HG03571 (cell line): ENCODE results near the gene ZNF335.

ENCODE experiments used
- ATAC-seq: cut with Tn5 transposase; IDR thresholded peaks from one replicate; pipeline ENCODE4 v1.9.1; 2021; ENCODE audit not compliant: unreplicated experiment

Gene ZNF335, protein sequence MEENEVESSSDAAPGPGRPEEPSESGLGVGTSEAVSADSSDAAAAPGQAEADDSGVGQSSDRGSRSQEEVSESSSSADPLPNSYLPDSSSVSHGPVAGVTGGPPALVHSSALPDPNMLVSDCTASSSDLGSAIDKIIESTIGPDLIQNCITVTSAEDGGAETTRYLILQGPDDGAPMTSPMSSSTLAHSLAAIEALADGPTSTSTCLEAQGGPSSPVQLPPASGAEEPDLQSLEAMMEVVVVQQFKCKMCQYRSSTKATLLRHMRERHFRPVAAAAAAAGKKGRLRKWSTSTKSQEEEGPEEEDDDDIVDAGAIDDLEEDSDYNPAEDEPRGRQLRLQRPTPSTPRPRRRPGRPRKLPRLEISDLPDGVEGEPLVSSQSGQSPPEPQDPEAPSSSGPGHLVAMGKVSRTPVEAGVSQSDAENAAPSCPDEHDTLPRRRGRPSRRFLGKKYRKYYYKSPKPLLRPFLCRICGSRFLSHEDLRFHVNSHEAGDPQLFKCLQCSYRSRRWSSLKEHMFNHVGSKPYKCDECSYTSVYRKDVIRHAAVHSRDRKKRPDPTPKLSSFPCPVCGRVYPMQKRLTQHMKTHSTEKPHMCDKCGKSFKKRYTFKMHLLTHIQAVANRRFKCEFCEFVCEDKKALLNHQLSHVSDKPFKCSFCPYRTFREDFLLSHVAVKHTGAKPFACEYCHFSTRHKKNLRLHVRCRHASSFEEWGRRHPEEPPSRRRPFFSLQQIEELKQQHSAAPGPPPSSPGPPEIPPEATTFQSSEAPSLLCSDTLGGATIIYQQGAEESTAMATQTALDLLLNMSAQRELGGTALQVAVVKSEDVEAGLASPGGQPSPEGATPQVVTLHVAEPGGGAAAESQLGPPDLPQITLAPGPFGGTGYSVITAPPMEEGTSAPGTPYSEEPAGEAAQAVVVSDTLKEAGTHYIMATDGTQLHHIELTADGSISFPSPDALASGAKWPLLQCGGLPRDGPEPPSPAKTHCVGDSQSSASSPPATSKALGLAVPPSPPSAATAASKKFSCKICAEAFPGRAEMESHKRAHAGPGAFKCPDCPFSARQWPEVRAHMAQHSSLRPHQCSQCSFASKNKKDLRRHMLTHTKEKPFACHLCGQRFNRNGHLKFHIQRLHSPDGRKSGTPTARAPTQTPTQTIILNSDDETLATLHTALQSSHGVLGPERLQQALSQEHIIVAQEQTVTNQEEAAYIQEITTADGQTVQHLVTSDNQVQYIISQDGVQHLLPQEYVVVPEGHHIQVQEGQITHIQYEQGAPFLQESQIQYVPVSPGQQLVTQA (N-terminal part only)

DNA sequence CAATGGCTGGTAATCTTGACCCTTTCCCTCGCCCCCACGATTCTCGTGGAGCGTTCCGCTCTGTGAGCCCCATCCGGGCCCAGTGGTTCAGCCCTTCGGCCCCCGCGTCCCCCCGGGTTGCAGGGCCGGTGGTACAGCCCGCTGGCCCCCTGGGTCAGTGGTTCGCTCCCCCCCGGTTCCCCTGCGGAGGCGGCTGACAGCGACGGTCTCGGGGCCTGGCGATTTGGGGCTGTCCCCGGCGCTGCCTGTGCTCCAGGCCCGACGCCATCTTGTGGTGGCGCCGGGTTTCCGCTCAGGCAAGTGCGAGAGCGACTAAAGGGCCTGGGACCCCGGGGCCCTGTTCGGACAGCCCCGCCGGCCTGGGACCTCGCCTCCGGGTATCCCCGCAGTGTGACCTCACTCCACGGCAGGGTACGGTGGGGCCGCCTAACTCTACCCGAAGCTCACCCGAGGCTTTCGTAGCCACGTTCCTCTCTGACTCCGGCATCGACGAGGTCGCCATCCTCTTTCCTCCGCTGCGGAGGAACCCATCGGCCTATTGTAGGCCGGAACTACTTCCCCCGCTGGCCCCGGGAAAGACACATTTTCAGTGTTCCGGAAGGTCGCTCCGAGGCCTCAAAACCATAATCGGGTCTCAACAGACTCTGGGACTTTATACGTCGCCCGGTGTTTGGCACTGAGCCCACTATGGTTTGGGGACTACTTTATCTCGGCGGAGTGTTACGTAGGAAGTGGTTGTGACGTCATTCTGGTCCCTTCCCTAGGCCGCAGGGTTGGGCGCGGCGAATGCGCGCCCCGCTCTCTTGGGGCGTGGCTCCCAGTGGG is at the start of gene ZNF335:
Gene ZNF335, minus strand, starts transcription at position 529 of the 825 bp plus-strand sequence. CDS start 793 bp downstream, outside the sequence.
- ATAC-seq: peak; percentile 53

DNA sequence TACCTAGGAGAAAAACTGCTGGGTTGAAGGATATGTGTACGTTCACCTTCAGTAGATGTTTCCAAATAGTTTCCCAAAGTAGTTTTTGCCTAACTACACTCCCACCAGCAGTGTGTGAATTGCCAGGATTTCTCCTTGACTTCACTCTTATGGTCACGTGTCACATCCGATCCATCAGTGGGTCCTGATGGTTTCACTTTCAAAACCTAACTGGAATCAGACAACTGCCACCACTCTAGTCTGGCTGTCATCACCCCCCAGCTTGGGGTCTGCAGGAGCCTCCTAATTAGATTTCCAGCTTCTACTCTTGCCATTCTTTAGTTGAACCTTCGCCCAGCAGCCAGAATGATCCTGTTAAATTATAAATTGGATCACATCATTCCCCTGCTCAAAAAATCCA is 48.6 kb upstream of the ZNF335 start:
- ATAC-seq: no peak

DNA sequence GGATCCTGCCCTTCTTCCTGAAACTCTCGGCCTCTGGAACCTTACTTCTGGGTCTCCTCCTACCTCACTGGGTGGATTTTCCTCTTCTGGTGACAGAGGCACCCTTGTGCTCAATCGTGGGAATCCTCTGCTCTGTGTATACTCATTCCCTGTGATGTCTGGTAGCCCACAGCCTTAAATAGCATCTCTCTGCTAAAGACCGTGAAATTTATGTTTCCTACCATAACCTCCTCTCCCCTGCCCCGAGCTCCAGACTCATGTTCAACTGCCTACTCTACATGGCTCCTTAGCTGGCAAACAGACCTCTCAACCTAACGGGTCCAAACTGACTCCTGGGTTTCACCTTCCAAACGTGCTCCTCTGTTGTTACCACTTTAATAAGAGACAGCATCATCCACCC is 46.6 kb upstream of the ZNF335 start:
- ATAC-seq: no peak

DNA sequence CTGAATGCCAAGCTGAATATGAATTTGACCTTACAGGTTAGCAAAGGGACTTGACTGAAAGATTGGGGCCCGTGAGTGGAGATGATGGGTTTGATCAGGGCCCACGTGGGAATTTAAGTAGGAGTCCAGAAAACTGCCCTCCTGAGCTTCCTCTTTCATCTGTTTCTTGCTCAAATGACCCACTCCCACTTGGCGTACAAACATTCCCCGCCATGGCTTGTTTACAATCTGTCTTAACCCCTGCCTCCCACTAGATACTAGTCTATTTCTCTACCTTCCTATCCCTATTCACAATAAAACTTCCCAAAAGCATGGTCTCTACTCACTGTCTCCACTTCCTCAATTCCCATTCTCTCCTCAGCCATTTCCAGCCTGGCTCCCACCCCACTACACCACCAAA is 46.1 kb upstream of the ZNF335 start:
- no peak for ATAC-seq

DNA sequence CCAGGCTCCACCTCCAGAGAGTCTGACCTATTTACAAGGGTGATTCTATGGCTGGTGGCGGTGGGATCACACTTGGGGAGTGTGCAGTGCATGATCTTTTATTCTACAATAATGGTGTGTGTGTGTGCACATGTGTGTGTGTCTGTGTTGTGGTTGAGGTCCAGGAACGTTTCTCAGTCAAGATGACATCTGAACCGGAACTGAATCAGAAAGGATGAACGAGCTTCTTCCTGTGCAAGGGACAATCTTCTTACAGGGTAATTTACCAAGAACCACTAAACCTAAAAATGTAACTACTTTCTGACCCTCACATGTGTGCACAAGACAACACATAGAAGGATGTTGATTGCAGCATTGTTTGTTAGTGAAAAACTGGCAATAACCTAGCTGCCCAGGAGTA is 45.3 kb upstream of the ZNF335 start:
- ATAC-seq: no peak

DNA sequence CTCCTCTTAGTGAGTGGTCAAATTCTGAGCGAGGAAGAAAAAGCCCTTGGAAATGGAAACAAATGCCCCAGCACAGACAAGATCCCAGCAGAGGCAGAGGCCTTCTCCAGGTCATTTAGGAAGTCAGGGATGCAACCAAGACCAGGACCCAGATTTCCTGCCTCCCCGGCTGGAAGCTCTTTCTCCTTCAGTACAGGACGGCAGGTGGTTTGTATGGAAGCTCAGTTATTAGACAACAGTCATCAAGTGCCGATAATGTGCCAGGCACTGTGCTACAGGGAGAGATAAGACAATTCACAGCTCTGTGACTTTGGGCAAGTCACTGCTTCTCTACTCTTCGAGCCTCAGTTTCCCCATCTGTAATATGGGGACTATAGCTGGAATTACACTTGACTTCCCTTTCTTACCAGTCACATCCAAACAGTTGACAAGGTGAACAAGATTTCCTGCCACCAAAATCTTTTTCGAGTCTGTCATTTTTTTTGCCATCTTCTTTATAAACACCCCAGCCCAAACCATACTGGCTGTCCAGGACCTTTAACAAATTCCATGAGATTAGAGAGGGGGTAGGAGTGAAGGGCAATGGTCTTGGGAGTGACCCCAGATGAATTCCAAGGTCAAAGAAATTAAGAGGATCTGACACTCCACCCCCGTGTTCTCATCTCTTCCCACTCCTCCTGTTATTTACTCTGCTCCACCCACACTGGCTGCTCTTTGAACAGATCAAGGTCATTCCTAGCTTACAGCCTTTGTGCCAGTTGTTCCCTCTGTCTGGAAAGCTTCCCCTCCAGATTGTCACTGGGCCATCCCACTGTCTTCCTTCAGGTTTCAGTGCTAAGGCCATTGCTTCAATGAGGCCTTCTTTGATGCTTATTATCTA is 42.8 kb upstream of the ZNF335 start:
- no peak for ATAC-seq

DNA sequence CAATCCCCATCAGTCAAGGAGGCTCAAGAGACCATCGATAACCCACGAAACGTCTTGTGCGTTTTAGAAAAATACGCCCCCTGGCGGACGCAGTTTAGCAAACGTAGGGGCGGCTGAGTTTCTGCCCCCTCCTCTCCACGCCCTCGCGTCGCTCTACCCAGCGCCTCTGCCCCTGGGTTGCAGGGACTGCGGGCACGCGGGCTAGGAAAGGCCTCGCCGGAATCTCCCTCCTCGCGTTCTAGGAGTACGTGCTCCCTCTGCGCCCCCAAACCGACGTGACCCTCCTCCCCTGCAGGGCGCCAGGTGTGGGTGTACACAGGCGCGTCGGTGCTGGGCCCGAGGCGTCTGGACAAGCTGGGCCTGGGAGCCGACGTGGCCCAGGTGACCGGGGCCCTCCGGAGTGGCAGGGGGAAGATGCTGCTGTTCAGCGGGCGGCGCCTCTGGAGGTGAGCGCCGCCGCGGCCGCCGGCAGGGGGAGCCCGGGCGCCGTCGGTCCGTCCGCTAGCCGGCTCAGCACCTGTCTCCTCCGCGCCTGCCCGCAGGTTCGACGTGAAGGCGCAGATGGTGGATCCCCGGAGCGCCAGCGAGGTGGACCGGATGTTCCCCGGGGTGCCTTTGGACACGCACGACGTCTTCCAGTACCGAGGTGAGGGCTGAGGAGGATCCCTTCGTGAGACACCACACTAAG is 42.0 kb upstream of the ZNF335 start:
- ATAC-seq: peak; percentile 57

DNA sequence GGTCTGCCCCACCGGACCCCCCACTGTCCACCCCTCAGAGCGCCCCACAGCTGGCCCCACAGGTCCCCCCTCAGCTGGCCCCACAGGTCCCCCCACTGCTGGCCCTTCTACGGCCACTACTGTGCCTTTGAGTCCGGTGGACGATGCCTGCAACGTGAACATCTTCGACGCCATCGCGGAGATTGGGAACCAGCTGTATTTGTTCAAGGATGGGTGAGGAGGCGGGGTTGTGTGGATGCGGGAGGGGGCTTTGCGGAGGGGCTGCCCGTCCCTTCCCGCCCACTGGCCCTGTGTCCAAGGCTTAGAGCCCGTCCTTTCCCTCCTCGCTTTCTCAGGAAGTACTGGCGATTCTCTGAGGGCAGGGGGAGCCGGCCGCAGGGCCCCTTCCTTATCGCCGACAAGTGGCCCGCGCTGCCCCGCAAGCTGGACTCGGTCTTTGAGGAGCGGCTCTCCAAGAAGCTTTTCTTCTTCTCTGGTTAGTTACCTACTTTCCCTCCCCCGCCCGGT is 41.4 kb upstream of the ZNF335 start:
- no peak for ATAC-seq

DNA sequence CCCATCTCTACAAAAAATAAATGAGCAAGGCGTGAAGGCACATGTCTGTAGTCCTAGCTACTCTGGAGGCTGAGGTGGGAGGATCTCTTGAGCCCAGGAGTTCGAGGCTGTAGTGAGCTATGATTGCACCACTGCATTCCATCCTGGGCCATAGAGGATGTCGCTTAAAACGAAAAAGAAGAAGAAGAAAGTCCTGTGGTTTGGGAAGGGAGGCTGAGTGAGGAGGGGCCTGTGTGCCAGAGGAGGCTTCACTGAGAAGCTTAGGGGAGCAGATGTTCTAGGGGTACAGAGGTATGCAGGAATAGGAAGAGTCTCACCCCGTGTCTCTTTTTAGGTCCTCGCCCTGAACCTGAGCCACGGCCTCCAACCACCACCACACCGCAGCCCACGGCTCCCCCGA is 40.9 kb upstream of the ZNF335 start:
- no peak for ATAC-seq

DNA sequence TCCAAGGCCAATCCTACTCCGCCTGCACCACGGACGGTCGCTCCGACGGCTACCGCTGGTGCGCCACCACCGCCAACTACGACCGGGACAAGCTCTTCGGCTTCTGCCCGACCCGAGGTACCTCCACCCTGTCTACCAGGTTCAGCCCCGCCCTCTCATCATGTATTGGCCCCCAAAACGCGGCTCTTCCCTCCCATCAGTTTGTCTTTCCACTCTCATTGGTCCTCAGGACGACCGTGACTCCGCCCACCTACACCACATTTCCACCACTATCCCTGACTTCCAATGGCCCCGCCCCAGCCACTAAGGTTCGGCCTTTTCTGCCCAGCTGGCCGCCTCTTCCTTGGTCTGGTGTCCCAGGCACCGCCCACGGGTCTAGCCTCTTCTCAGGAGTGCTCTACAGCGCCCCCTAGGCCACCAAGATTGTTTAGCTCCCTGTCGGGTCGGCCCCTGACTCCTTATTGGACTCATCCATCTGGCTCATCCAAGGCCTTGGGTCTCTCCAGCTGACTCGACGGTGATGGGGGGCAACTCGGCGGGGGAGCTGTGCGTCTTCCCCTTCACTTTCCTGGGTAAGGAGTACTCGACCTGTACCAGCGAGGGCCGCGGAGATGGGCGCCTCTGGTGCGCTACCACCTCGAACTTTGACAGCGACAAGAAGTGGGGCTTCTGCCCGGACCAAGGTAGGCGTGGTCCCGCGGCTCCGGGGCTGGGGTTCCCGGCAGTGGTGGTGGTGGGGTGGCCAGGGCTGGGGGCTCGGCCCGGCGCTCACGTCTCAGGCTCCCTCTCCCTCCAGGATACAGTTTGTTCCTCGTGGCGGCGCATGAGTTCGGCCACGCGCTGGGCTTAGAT is 39.9 kb upstream of the ZNF335 start:
- no peak for ATAC-seq

DNA sequence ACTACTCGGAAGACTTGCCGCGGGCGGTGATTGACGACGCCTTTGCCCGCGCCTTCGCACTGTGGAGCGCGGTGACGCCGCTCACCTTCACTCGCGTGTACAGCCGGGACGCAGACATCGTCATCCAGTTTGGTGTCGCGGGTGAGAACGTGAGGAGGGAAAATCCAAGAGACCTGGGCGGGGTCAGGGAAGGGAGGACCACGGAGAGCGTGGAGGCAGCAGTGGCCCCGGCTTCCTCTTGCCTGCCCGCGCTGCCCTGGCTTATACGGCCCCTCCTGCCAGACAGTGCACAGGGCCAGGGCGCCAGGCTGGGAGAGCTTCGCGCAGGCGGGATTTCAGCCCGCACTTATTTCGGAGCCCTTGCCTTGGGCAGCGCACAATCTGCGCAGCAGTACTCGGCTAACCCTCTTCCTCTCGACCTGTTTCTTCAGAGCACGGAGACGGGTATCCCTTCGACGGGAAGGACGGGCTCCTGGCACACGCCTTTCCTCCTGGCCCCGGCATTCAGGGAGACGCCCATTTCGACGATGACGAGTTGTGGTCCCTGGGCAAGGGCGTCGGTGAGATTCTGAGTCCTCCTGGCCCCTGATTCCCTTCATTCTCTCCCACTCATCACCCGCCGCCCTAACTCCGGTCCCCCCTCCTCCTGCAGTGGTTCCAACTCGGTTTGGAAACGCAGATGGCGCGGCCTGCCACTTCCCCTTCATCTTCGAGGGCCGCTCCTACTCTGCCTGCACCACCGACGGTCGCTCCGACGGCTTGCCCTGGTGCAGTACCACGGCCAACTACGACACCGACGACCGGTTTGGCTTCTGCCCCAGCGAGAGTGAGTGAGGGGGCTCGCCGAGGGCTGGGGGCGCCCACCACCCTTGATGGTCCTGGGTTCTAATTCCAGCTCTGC is 38.7 kb upstream of the ZNF335 start:
- ATAC-seq: no peak

DNA sequence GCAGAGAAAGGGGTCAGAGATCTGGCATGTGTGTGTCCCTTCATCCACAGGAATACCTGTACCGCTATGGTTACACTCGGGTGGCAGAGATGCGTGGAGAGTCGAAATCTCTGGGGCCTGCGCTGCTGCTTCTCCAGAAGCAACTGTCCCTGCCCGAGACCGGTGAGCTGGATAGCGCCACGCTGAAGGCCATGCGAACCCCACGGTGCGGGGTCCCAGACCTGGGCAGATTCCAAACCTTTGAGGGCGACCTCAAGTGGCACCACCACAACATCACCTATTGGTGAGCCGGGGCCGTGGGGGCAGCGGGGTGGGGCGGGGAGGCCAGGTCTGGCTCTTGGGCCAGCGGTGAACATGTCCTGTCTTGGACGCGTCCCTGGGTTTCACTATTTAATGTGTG is 37.8 kb upstream of the ZNF335 start:
- no peak for ATAC-seq

DNA sequence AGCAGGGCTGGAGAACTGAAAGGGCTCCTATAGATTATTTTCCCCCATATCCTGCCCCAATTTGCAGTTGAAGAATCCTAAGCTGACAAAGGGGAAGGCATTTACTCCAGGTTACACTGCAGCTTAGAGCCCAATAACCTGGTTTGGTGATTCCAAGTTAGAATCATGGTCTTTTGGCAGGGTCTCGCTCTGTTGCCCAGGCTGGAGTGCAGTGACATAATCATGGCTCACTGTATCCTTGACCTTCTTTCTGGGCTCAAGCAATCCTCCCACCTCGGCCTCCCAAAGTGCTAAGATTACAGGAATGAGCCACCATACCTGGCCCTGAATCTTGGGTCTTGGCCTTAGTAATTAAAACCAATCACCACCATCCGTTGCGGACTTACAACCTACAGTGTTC is 35.7 kb upstream of the ZNF335 start:
- no peak for ATAC-seq

DNA sequence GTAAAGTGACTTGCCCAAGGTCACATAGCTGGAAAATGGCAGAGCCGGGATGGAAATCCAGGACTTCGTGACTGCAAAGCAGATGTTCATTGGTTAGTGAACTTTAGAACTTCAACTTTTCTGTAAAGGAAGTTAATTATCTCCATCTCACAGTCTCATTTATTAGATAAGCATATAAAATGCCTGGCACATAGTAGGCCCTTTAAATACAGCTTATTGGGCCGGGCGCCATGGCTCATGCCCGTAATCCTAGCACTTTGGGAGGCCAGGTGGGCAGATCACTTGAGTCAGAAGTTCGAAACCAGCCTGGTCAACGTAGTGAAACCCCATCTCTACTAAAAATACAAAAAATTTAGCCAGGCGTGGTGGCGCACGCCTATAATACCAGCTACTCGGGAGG is 35.0 kb upstream of the ZNF335 start:
- no peak for ATAC-seq

DNA sequence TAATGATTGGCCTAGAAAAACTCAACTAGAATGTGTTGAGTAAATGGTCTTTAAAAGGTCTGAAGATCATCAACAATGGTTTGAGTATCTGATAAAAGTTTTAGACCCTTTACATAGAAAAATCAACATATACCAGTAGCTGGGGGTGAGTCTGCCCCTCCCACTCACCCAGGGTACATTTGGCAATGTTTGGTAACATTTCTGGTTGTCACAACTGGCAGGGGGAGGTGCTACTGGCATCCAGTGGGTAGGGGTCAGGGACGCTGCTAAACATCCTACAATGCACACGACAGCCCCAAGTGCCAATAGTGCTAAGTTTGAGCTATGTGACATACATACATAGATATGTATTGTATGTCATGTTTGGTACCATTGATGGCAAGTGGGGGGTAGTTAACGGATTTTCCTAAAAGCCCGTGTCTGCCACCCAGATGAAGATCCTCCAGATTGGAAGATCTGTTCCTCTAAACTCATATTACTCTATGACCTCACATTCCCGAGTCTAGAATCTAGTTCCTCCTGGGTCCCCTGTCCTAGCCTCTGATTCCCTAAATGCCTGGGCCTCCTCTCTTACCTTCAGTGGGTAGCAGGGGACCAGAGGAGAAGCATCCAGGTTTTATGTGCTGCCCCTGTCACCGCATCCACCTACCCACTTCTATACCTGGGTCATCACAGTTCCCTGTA is 34.2 kb upstream of the ZNF335 start:
- ATAC-seq: no peak

DNA sequence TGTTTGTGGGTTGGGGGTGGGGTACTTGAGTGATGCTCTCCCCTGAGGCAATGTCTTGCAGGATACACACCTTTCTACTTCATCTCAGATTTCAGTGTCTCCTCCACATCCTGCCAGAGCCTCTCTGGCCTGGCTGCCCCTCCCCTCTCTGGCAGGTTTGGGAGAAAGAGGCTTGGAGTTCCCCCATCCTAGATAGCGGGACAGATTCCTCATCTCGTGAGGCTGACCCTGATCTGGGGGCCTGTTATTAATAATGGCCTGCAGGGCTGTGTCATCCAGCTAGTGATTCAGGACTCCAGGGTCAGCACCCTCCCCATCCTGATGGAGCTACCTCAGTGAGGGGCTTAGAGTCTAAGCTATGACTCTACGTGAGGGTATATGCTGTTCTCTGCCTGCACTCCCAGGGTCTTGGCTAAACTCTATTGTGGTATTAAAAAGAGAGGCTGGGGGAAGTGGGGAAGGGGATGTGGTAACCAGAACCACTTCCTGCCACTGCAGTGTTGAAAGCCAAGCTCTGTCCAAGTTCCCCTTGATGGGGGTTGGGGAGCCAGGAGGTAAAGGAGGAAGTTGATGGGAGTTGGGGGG is 33.0 kb upstream of the ZNF335 start:
- ATAC-seq: no peak
